PC-9 (cell line): Measurements from ENCODE around the gene KLHL35. TPM values are rescaled to one million over a fixed set of nuclear protein-coding genes. Genes with fewer than 3 reads are reported as not detected.
A peak's percentile ranks its signal among the peaks of the same experiment; 100 is the strongest.

Experiments
- Bru-seq: library from RNA; stranded (reverse); fragments of 400-500 nt; gene quantifications from one replicate; lab custom pipeline; 2021; lab: Mats Ljungman, UMichigan
- BruChase-seq, 2 experiments: library from RNA; stranded (reverse); fragments of 400-500 nt; gene quantifications; one replicate each; lab custom pipeline; 2021; lab: Mats Ljungman, UMichigan
- BruUV-seq: library from RNA; stranded (reverse); fragments of 400-500 nt; replicated peaks from 2 replicates; lab custom pipeline; 2021; lab: Mats Ljungman, UMichigan
- CTCF ChIA-PET: fragments of 300-600 bp; sonication (Branson Sonifier 250); formaldehyde crosslinking; loops from one replicate; lab custom pipeline; 2022; ENCODE audit warnings: antibody characterized with exemption; lab: Charles Lee
- POLR2A ChIA-PET: fragments of 300-600 bp; sonication (Branson Sonifier 250); formaldehyde crosslinking; loops from one replicate; lab custom pipeline; 2022; ENCODE audit warnings: antibody characterized with exemption; ENCODE audit not compliant: unreplicated experiment; lab: Charles Lee
- DNase-seq, 2 experiments: peaks; one replicate each; pipeline versions ENCODE4 v3.0.0 to v3.0.0-alpha.2; 2015 to 2022; ENCODE audit warnings: mixed read lengths in 1 of 2
- H2AFZ ChIP-seq: fragments of 200-600 bp; sonication (generic); 2 replicates; pipeline ENCODE4 v1.8.1; 2017; ENCODE audit warnings: antibody characterized with exemption
- H3F3A ChIP-seq: fragments of 200-600 bp; sonication (generic); 2 replicates; pipeline ENCODE4 v1.8.1; 2017; ENCODE audit warnings: antibody characterized with exemption, mild to moderate bottlenecking, low read depth; ENCODE audit not compliant: insufficient read depth
- H3K27ac ChIP-seq: fragments of 200-600 bp; sonication (generic); 2 replicates; pipeline ENCODE4 v1.6.1; 2016; ENCODE audit warnings: mixed run types
- H3K27me3 ChIP-seq: fragments of 200-600 bp; sonication (generic); 2 replicates; pipeline ENCODE4 v1.6.1; 2016; ENCODE audit warnings: low read depth, mixed run types; ENCODE audit not compliant: insufficient read depth
- H3K36me3 ChIP-seq: fragments of 200-600 bp; sonication (generic); 2 replicates; pipeline ENCODE4 v1.6.1; 2016; ENCODE audit warnings: low read depth, mixed run types
- H3K4me1 ChIP-seq: fragments of 200-600 bp; sonication (generic); replicated peaks from 2 replicates; pipeline ENCODE4 v1.6.1; 2016; ENCODE audit warnings: mixed run types; ENCODE audit not compliant: insufficient read depth
- H3K4me2 ChIP-seq: fragments of 200-600 bp; sonication (generic); 2 replicates; pipeline ENCODE4 v1.6.1; 2017; ENCODE audit warnings: mixed run types
- H3K4me3 ChIP-seq: fragments of 200-600 bp; sonication (generic); 2 replicates; pipeline ENCODE4 v1.6.1; 2016; ENCODE audit warnings: mixed run types
- H3K79me2 ChIP-seq: fragments of 200-600 bp; sonication (generic); 2 replicates; pipeline ENCODE4 v1.6.1; 2017; ENCODE audit warnings: low read depth, mixed run types
- H3K9me2 ChIP-seq: fragments of 200-600 bp; sonication (generic); 2 replicates; pipeline ENCODE4 v1.8.1; 2017; ENCODE audit warnings: mild to moderate bottlenecking; ENCODE audit not compliant: insufficient read depth
- H3K9me3 ChIP-seq: fragments of 200-600 bp; sonication (generic); 2 replicates; pipeline ENCODE4 v1.8.1; 2016; ENCODE audit warnings: low read depth; ENCODE audit not compliant: insufficient read depth
- H4K20me1 ChIP-seq: fragments of 200-600 bp; sonication (generic); 2 replicates; pipeline ENCODE4 v1.8.1; 2017; ENCODE audit not compliant: insufficient read depth
- EZH2 ChIP-seq: fragments of 200-600 bp; sonication (generic); IDR thresholded peaks from 2 replicates; pipeline ENCODE4 v1.8.0; 2017; ENCODE audit warnings: antibody characterized with exemption, low read depth
- intact Hi-C: fragments of 100-400 bp; cut with micrococcal nuclease; formaldehyde crosslinking; loops from one replicate; pipeline ENCODE4 v1.10.0; 2022; ENCODE audit not compliant: unreplicated experiment
- long read RNA-seq: library from polyadenylated mRNA; stranded (forward); transcript quantifications from one replicate; pipeline ENCODE4 v2.0.0, GENCODE V29; 2022
- total RNA-seq: library from RNA; stranded (reverse); gene quantifications from 2 replicates; pipeline ENCODE4 v1.2.3, GENCODE V29; 2021
- TF ChIP-seq, protein P1 (sequence below): fragments of 200-600 bp; sonication (generic); conservative IDR thresholded peaks from 2 replicates; pipeline ENCODE4 v1.6.1; 2017; ENCODE audit warnings: mixed run types, antibody characterized with exemption, mild to moderate bottlenecking, moderate library complexity

The KLHL35 gene, protein sequence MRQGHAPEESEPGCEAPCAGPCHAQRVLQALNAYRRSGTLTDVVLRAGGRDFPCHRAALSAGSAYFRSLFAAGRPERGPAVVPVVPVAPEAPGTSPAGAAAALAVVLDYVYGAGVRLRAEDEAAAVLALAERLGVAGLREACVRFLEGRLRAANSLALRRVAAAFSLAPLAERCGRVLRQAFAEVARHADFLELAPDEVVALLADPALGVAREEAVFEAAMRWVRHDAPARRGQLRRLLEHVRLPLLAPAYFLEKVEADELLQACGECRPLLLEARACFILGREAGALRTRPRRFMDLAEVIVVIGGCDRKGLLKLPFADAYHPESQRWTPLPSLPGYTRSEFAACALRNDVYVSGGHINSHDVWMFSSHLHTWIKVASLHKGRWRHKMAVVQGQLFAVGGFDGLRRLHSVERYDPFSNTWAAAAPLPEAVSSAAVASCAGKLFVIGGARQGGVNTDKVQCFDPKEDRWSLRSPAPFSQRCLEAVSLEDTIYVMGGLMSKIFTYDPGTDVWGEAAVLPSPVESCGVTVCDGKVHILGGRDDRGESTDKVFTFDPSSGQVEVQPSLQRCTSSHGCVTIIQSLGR
- total RNA-seq: 11.1 and 18.9 TPM in 2 replicates
- Bru-seq, nascent RNA: percentile 47 among the genes with signal in this experiment
- BruChase-seq, experiment 1, labeled RNA remaining after a 2-hour chase: percentile 44 among the genes with signal in this experiment
- BruChase-seq, experiment 2, labeled RNA remaining after a 6-hour chase: percentile 47 among the genes with signal in this experiment
- long read RNA-seq, transcript KLHL35-201 (6 exons, 1,500 nt): major isoform, 21 of 32 reads
- long read RNA-seq, partial matches to known transcripts: 0 of 32 reads
- long read RNA-seq, other reads (novel, unspliced or antisense): 9 of 32 reads

- Histone ChIP-seq H3K9me2 (no peaks in the 10 kb centered on the region), H3K4me2 (no peak within 1 kb of the TSS), H3K79me2 (no peaks in the 10 kb centered on the region), H3K4me3 (no peak within 1 kb of the TSS), H3K4me1 (peaks cover 19% of the 10 kb centered on the region), H3K27ac (no peak within 1 kb of the TSS), H3F3A (peaks cover 20% of the 10 kb centered on the region), H3K36me3 (no peaks in the 10 kb centered on the region), H3K9me3 (no peaks in the 10 kb centered on the region), H4K20me1 (no peaks in the 10 kb centered on the region), H2AFZ (no peak within 1 kb of the TSS), H3K27me3 (no peaks in the 10 kb centered on the region)
- BruUV-seq: no TSS peak
- DNase-seq: no peak
- intact Hi-C loops: no loop called here
- no peak for TF ChIP-seq EZH2
- TF ChIP-seq, protein P1, sequence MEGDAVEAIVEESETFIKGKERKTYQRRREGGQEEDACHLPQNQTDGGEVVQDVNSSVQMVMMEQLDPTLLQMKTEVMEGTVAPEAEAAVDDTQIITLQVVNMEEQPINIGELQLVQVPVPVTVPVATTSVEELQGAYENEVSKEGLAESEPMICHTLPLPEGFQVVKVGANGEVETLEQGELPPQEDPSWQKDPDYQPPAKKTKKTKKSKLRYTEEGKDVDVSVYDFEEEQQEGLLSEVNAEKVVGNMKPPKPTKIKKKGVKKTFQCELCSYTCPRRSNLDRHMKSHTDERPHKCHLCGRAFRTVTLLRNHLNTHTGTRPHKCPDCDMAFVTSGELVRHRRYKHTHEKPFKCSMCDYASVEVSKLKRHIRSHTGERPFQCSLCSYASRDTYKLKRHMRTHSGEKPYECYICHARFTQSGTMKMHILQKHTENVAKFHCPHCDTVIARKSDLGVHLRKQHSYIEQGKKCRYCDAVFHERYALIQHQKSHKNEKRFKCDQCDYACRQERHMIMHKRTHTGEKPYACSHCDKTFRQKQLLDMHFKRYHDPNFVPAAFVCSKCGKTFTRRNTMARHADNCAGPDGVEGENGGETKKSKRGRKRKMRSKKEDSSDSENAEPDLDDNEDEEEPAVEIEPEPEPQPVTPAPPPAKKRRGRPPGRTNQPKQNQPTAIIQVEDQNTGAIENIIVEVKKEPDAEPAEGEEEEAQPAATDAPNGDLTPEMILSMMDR: no peak
- CTCF ChIA-PET: no interaction called here
- POLR2A ChIA-PET: interaction anchor here (0.6 kb wide), 1 partner anchor 255 kb away, joined by 4 read pairs; no protein-coding TSS in a partner anchor
Observed at GRCh38 chr11:75432911-75433321, at the start of gene KLHL35. Gene KLHL35 (minus strand): TSS chr11:75433203. CDS start chr11:75430629, 2,574 bp downstream.

DNA sequence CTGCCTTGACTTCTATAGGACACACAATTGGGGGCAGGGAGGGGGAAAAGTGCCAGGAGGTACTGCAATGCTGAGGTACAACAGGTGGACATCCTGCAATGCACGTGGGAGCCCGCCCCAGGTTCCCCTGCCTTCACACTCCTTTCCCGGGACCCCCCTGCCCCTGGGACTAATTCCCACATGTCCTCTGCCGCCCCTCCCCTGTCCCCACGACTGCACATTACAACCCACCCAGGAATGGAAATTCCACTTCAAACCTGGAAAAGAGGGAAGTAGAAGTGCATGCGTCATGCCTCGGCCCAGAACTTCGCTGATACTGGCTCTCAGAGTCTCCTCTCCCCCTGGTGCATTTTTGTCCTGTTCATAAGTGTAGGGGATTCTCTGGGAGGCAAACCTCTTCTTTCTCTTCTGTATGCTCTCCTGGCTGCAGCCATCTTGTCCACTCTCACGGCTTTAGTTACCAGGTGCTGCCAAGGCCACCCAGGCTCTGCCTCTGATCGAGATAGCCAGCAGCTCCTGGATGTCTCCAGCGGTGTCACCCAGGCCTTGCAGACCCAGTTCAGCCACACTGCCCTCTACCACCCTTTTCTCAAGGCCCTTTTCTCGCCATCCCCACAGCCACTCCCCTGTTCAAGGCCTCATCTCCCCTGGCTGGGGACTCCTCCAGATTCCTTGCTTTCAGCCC lies 49.1 kb upstream of the KLHL35 start:
- CTCF ChIA-PET: no interaction called here
- intact Hi-C loops: no loop called here
- Histone ChIP-seq H3K9me3 (no peaks in the 10 kb centered on the region), H4K20me1 (no peaks in the 10 kb centered on the region), H3F3A (no peaks in the 10 kb centered on the region; the same call in 1 of the 2 replicates), H3K27ac (no peak overlapping the region), H3K4me2 (no peak overlapping the region), H3K4me3 (no peak overlapping the region), H3K4me1 (no peaks in the 10 kb centered on the region), H3K79me2 (no peaks in the 10 kb centered on the region), H2AFZ (no peak overlapping the region), H3K27me3 (no peaks in the 10 kb centered on the region), H3K36me3 (no peaks in the 10 kb centered on the region), H3K9me2 (no peaks in the 10 kb centered on the region)
- TF ChIP-seq, protein P1: no peak
- no peak for TF ChIP-seq EZH2
- POLR2A ChIA-PET: no interaction called here
- no TSS peak for BruUV-seq
- DNase-seq: no peak
